ENCODE measurements around the gene TMEM43. TPM values are rescaled to one million over a fixed set of nuclear protein-coding genes. Genes with fewer than 3 reads are reported as not detected.

The TMEM43 gene
- total RNA-seq, 1 donor from 2014 or later, result 79.2 TPM

DNA sequence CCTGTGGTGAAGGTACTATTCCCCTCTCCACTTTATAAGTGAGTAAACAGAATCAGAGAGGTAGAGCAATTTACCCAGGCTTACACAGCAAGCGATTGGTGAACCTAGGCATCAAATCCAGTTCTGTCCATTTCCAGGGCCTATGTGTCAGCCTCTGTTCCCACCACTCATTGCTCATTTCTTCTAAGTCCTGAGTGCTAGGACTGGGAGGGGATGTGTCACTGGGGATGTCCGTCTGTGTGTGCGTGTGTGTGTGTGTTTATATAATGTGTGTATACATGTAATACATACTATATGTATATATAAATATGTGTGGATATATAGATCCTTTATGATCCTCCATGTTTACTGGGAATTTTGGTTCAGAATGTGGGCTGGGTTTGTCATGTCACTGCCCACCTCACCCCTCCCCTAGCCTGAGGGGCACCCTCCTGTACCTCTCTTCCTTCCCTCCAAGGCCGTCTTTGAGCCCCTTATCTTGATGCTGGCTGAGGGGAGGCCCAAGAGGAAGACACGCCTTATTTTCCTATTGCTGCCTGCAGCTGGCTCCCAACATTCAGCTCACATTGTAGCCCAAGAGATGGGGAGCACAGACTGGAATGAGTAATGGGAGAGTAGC is 2.1 kb downstream of the TMEM43 start:
- peak overlapping the region; percentile 97 for H3K4me3 Mint-ChIP-seq (ENCODE audit: unreplicated experiment)
- FAIRE-seq (no peak), DNase-seq (ENCODE audit: low read depth) (no peak)
- Histone ChIP-seq H3K36me3 (ENCODE audit: insufficient read depth, low read length) (peaks cover 33% of the 10 kb centered on the region), H3K27me3 (ENCODE audit: insufficient read depth, low read length) (no peaks in the 10 kb centered on the region), H3K9ac (ENCODE audit: low read length) (peak overlapping the region; percentile 95), H3K4me3 (ENCODE audit: insufficient read depth, low read depth, low read length) (peak overlapping the region; percentile 89), H3K9me3 (ENCODE audit: insufficient read depth, low read depth, low read length) (no peaks in the 10 kb centered on the region), H3K27ac (ENCODE audit: low read depth, low read length) (no peak overlapping the region), H3K4me1 (ENCODE audit: insufficient read depth, low read length) (peaks cover 20% of the 10 kb centered on the region), H2AFZ (ENCODE audit: low read depth, low read length) (no peak overlapping the region), H3K79me2 (ENCODE audit: insufficient read depth, low read length) (peaks cover 63% of the 10 kb centered on the region), H3K4me2 (ENCODE audit: low read length) (peak overlapping the region; percentile 98), H4K20me1 (ENCODE audit: insufficient read depth, low read length) (peaks cover 54% of the 10 kb centered on the region)
- peaks cover 27% of the 10 kb centered on the region for H3K36me3 Mint-ChIP-seq (ENCODE audit: low read depth, unreplicated experiment)
- TF ChIP-seq, protein P1, sequence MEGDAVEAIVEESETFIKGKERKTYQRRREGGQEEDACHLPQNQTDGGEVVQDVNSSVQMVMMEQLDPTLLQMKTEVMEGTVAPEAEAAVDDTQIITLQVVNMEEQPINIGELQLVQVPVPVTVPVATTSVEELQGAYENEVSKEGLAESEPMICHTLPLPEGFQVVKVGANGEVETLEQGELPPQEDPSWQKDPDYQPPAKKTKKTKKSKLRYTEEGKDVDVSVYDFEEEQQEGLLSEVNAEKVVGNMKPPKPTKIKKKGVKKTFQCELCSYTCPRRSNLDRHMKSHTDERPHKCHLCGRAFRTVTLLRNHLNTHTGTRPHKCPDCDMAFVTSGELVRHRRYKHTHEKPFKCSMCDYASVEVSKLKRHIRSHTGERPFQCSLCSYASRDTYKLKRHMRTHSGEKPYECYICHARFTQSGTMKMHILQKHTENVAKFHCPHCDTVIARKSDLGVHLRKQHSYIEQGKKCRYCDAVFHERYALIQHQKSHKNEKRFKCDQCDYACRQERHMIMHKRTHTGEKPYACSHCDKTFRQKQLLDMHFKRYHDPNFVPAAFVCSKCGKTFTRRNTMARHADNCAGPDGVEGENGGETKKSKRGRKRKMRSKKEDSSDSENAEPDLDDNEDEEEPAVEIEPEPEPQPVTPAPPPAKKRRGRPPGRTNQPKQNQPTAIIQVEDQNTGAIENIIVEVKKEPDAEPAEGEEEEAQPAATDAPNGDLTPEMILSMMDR (IDR thresholded peaks at IDR 0.05; ENCODE audit: insufficient read depth, low read depth, low read length), result no peak
- TF ChIP-seq EZH2 (IDR thresholded peaks at IDR 0.05; ENCODE audit: insufficient read depth, low read length), result no peak
- no peaks in the 10 kb centered on the region for H3K9me3 Mint-ChIP-seq (ENCODE audit: unreplicated experiment)
- H3K27ac Mint-ChIP-seq (ENCODE audit: unreplicated experiment), result peak overlapping the region; percentile 18
- H3K27me3 Mint-ChIP-seq (ENCODE audit: low read depth, unreplicated experiment), result no peaks in the 10 kb centered on the region
- H3K4me1 Mint-ChIP-seq (ENCODE audit: low read depth, unreplicated experiment), result peaks cover 21% of the 10 kb centered on the region

DNA sequence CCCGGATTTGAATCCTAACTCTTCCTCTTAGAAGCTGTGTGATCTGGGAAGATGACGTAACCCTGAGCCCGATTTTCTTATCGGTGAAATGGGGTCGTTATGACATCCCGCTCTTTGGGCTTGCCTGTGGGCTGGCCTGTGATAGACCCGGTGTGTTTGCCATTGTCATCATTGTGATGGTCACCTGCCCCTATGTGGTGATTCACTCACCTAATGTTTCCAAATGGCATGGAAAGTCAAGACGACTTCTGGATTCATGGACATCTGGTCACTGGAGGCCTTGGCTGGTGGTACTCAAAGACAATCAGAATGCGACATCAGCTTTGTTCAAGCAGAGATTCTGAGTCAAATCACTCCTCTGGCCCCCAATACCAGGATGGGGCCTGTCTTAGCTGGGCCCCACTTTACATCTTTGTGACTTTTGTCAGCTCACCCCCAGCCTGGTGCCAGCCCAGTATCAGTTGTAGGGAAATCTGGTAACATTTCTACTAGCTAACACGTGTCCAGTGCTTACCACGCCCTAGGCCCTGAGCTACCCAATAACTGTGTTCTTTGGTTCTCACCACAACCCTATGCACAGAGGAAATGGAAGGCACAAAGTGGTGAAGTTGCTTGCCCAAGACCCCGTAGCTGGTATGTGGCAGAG is 2.8 kb downstream of the TMEM43 start:
- Histone ChIP-seq H3K79me2 (ENCODE audit: insufficient read depth, low read length) (peaks cover 63% of the 10 kb centered on the region), H3K9ac (ENCODE audit: low read length) (no peak overlapping the region), H3K9me3 (ENCODE audit: insufficient read depth, low read depth, low read length) (no peaks in the 10 kb centered on the region), H3K4me2 (ENCODE audit: low read length) (peak overlapping the region; percentile 13), H3K36me3 (ENCODE audit: insufficient read depth, low read length) (peaks cover 34% of the 10 kb centered on the region), H3K4me3 (ENCODE audit: insufficient read depth, low read depth, low read length) (no peak overlapping the region), H4K20me1 (ENCODE audit: insufficient read depth, low read length) (peaks cover 54% of the 10 kb centered on the region), H3K27ac (ENCODE audit: low read depth, low read length) (no peak overlapping the region), H2AFZ (ENCODE audit: low read depth, low read length) (no peak overlapping the region), H3K4me1 (ENCODE audit: insufficient read depth, low read length) (peaks cover 20% of the 10 kb centered on the region), H3K27me3 (ENCODE audit: insufficient read depth, low read length) (no peaks in the 10 kb centered on the region)
- DNase-seq (ENCODE audit: low read depth) (no peak), FAIRE-seq (no peak)
- Mint-ChIP-seq H3K4me1 (ENCODE audit: low read depth, unreplicated experiment) (peaks cover 21% of the 10 kb centered on the region), H3K4me3 (ENCODE audit: unreplicated experiment) (no peak overlapping the region), H3K27ac (ENCODE audit: unreplicated experiment) (peak overlapping the region; percentile 18), H3K9me3 (ENCODE audit: unreplicated experiment) (no peaks in the 10 kb centered on the region), H3K27me3 (ENCODE audit: low read depth, unreplicated experiment) (no peaks in the 10 kb centered on the region), H3K36me3 (ENCODE audit: low read depth, unreplicated experiment) (peaks cover 31% of the 10 kb centered on the region)
- TF ChIP-seq EZH2 (IDR thresholded peaks at IDR 0.05; ENCODE audit: insufficient read depth, low read length), result no peak
- TF ChIP-seq, protein P1 (IDR thresholded peaks at IDR 0.05; ENCODE audit: insufficient read depth, low read depth, low read length), result no peak

DNA sequence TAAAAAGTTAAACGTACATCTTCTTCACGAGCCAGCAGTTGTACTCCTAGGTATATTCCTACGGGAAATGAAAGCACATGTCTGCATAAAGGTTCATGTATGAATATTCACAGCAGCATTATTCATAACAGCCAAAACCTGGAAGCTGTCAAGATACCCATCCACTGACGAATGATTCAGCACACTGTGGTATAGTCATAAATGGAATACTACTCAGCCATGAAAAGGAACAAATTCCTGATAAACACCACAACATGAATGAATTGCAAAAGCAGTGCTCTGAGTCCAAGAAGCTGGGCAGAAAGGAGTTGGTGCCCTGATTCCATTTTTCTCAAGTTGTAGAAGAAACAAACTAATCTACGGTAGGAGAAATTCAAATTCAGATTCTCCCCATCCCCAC is 3.9 kb downstream of the TMEM43 start:
- H3K79me2 ChIP-seq (ENCODE audit: insufficient read depth, low read length), result peaks cover 58% of the 10 kb centered on the region
- no peaks in the 10 kb centered on the region for H3K9me3 Mint-ChIP-seq (ENCODE audit: unreplicated experiment)
- H3K4me1 ChIP-seq (ENCODE audit: insufficient read depth, low read length), result peaks cover 17% of the 10 kb centered on the region
- peaks cover 40% of the 10 kb centered on the region for H3K36me3 ChIP-seq (ENCODE audit: insufficient read depth, low read length)
- peaks cover 18% of the 10 kb centered on the region for H3K4me1 Mint-ChIP-seq (ENCODE audit: low read depth, unreplicated experiment)
- no peak overlapping the region for H2AFZ ChIP-seq (ENCODE audit: low read depth, low read length)
- H3K27me3 ChIP-seq (ENCODE audit: insufficient read depth, low read length), result no peaks in the 10 kb centered on the region
- no peak overlapping the region for H3K4me3 ChIP-seq (ENCODE audit: insufficient read depth, low read depth, low read length)
- H3K9ac ChIP-seq (ENCODE audit: low read length), result no peak overlapping the region
- H3K4me2 ChIP-seq (ENCODE audit: low read length), result no peak overlapping the region
- FAIRE-seq, result no peak
- peak overlapping the region; percentile 30 for H3K27ac Mint-ChIP-seq (ENCODE audit: unreplicated experiment)
- H3K9me3 ChIP-seq (ENCODE audit: insufficient read depth, low read depth, low read length), result no peaks in the 10 kb centered on the region
- no peak for DNase-seq (ENCODE audit: low read depth)
- no peaks in the 10 kb centered on the region for H3K27me3 Mint-ChIP-seq (ENCODE audit: low read depth, unreplicated experiment)
- TF ChIP-seq, protein P1 (IDR thresholded peaks at IDR 0.05; ENCODE audit: insufficient read depth, low read depth, low read length), result no peak
- TF ChIP-seq EZH2 (IDR thresholded peaks at IDR 0.05; ENCODE audit: insufficient read depth, low read length), result no peak
- H4K20me1 ChIP-seq (ENCODE audit: insufficient read depth, low read length), result peaks cover 57% of the 10 kb centered on the region
- H3K36me3 Mint-ChIP-seq (ENCODE audit: low read depth, unreplicated experiment), result peaks cover 40% of the 10 kb centered on the region
- H3K4me3 Mint-ChIP-seq (ENCODE audit: unreplicated experiment), result no peak overlapping the region
- H3K27ac ChIP-seq (ENCODE audit: low read depth, low read length), result no peak overlapping the region

All from astrocyte (in vitro differentiated cells and primary cell).